Midbrain (tissue), 1 donor: ENCODE measurements around the gene TAF11L4.
"Not testable (repeated sequence)": the region's sequence is repeated elsewhere in the genome, so short reads cannot be mapped to it uniquely, and the experiment has no call there.

ENCODE experiments used
- DNase-seq: peaks from one replicate; lab custom pipeline; 2025; lab: John Stamatoyannopoulos, UW

The TAF11L4 gene

DNA sequence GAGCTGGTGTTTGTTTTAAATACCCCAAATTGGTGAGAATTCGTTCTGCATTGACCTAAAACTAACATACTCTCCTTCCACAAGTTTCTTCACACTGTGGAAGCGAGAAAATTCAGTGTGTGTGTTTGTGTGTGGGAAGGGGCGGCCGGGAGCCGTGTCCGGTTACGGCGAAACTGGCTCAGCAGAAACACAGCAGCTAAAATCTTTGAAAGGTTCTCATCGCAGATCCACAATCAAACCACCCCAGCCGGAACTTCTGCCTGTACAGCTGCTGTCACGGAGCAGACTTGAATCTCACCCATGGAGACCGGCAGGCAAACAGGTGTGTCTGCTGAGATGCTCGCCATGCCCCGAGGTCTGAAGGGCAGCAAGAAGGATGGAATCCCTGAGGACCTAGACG, at the start of gene TAF11L4:
TSS of gene TAF11L4 (plus strand) at position 301 of the 400 bp plus-strand sequence.
- not testable (repeated sequence) for DNase-seq

DNA sequence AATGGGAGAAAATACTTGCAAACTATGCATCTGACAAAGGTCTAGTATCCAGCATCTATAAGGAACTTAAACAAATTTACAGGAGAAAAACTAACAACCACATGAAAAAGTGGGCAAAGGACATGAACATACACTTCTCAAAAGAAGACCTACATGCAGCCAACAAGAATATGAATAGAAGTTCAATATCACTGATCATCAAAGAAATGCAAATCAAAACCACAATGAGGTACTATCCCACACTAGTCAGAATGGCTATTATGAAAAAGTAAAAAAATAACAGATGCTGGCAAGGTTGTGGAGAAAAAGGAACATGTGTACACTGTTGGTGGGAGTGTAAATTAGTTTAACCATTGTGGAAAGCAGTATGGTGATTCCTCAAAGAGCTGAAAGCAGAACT, 46.5 kb upstream of the TAF11L4 start:
- not testable (repeated sequence) for DNase-seq

DNA sequence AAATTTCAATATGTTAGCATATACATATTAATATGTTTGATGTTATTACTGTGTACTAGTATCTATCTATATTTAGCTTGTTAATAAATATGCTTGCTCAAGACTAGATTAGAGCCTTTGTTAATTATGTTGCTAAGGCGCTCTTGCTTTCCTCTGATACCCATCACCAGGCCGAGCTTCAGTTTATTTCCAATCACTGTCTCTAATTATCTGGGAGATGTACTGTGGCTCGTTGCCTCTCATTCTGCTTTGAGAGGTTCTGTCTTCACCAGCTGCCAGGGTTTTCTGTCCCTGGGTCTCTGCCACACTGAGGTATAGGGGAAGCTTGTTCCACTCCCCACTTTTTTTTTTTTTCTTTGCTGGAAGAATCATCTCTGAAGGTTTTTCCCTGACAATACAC, 44.6 kb upstream of the TAF11L4 start:
- no peak for DNase-seq

DNA sequence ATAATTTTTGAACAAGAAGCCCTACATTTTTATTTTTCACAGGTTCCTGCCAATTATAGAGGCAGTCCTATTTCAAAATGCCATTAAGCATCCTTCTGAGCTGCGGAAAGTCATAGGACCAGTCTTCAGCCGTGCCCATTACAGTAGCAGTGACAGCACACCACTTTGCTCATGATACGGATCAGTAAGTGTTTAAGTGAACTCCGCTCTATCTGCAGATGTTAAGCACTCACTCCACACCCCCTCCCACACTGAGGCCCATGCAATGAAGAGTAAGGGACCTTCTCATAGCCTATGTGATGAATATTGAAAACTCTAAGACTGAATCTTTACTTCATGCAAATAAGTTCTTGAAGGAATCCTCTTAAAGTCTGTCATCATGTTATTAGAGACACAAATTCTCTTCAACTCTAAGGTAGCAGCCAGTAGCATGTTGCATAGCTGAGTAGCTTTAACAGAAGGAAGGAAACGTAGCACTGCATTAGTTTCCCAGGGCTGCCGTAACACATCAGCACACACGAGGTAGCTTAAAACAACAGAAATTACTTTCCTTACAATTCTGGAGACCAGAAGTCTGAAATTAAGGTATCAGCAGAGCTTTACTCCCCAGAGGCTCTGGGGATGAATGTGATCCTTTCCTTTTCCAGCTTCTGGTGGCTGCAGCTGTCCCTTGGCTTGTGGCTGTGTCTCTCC, 43.9 kb upstream of the TAF11L4 start:
- DNase-seq: no peak

DNA sequence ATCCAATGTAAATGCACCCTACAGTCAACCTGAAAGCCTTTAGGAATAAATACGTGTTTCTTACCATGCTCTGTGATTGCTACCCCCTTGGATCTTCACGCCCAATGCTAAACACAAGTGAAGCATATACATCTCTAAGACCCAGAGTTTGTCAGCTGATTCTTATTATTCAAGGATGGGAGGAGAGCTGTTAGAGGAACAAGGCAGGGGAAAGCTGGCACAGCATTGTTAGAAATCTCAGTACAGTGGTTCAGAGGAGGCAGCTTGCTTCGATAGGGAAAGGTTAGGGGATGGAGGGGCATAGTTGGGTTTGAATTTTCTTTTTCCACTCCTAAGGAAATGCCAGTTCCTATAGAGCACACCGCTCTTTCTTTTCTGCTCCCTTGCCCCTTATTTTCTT, 40.2 kb upstream of the TAF11L4 start:
- no peak for DNase-seq

DNA sequence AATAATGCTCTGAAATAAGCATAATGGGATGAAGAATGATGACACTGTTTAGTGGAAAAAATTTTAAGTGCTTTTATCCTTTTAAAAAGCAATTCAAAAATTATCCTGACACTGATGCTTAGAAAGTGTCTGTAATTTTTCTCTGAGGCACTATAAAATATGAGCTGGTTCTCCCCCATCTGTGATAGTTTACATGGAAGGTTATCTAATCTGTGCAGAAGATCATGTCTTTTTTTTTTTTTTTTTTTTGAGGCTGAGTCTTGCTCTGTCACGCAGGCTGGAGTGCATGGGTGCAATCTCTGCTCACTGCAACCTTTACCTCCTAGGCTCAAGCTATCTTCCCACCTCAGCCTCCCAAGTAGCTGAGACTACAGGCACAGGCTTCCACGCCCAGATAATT, 38.8 kb upstream of the TAF11L4 start:
- no peak for DNase-seq

DNA sequence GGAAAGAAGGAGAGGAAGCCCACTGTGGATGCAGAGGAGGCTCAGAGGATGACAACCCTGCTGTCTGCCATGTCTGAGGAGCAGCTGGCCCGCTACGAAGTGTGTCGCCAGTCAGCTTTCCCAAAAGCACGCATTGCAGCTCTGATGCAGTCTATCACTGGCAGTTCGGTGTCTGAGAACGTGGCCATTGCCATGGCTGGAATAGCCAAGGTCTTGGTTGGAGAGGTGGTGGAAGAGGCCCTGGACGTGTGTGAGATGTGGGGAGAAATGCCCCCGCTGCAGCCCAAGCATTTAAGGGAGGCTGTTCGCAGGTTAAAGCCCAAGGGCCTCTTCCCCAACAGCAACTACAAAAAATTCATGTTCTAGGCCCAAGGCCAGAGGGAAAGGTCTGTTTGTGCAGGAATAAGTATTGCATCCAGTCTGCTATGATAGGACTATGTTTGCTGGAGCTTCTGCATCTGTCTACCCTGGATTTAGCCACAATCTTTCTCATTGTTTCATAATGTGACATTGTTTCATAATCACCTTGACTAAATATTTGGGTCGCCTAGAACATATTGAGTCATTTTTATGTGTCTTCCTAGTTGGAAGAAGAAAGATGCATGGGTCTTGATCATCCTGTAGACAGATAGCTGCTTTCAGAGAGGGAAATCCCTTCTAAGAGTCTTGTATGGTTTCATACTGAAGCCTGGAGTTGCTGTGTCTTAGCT, 35.0 kb upstream of the TAF11L4 start:
- not testable (repeated sequence) for DNase-seq

DNA sequence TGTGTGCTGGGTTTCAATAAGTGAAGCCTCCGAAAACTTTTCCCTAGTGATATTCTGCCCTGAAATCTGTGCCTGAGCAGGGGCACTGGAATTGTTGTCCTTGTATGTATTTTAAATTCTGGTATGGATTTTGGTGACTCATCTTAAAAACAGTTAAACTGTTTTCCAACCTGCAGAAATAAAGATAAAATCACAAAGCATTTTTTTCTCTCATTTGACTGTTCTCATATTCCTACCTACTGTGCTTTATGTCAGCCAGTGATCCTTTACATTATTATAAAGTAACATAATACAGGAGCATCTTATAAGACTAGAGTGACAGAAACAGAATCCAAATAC, 34.5 kb upstream of the TAF11L4 start:
- DNase-seq: no peak

DNA sequence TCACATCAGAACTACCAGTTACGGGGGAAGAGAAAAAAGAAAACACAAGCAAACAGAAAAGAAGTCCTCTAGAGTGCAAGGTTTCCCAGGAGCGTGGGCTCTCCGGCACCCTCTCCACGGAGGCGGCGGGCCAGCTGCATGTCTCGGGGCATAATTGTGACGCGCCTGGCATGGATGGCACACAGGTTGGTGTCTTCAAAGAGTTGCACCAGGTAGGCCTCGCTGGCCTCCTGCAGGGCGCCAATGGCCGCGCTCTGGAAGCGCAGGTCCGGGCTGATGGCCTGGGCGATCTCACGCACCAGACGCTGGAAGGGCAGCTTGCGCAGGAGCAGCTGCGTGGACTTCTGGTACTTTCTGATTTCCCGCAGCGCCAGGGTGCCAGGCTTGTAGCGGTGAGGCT, 30.3 kb upstream of the TAF11L4 start:
- DNase-seq: not testable (repeated sequence)

DNA sequence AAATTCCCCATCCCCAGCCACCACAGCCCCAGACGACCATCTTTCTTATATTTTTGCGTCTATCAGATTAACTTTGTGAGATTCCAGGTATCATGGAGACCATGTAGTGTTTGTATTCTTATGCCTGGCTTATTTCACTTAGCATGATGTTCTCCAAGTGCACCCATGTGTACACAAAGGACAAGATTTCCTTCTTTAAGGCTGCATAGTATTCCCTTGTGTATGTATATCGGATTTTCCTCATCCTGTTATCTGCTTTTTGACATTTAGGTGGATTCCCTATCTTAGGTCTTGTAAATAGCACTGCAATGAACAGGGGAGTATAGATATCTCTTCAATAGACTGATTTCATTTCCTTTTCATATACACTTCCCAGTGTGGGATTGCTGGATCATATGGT, 28.8 kb upstream of the TAF11L4 start:
- DNase-seq: no peak

DNA sequence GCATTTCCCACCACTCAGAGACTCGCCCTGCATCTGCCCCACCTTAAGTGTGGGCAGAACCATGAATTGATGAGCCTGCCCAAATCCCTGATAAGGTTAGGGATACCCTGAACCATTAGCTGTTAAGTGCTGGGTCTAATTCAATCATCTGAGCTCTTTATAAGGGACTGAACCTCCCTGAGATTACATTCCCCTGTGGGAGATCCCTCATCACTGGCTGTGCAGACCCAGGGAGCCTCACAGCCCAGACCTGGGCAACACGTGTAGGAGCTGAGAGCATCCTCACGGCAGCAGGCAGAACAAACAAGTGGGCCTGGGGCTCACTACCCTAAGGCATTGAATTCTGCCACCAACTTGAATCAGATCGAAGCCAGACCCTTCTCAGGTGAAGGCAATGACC, 24.2 kb upstream of the TAF11L4 start:
- no peak for DNase-seq

DNA sequence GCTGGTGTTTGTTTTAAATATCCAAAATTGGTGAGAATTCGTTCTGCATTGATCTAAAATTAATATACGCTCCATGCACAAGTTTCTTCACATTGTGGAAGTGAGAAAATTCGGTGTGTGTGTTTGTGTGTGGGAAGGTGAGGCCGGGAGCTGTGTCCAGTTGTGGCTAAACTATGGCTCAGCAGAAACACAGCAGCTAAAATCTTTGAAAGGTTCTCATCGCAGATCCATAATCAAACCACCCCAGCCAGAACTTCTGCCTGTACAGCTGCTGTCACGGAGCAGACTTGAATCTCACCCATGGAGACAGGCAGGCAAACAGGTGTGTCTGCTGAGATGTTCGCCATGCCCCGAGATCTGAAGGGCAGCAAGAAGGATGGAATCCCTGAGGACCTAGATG, 23.7 kb upstream of the TAF11L4 start, which contains the start of gene TAF11L2:
TSS of gene TAF11L2 (plus strand) at position 301 of the 400 bp plus-strand sequence.
- not testable (repeated sequence) for DNase-seq

DNA sequence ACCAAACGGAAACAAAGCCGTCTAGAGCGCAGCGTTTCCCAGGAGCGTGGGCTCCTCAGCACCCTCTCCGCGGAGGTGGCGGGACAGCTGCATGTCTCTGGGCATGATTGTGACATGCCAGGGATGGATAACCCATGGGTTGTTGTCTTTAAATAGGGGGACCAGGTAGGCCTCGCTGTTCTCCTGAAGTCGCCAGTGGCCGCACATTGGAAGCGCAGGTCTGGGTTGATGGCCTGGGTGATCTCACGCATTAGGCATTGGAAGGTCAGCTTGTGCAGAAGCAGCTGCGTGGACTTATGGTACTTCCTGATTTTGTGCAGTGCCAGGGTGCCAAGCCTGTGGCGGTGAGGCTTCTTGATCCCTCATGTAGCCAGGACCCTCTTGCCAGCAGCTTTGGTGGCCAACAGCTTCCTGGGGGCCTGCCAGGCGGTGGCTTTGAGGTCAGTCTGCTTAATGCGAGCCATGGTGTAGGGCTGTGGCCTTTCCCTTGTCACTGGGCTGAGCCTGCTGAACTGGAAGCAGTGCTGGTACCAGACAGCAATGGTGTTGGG, 9.8 kb upstream of the TAF11L4 start:
- DNase-seq: no peak

DNA sequence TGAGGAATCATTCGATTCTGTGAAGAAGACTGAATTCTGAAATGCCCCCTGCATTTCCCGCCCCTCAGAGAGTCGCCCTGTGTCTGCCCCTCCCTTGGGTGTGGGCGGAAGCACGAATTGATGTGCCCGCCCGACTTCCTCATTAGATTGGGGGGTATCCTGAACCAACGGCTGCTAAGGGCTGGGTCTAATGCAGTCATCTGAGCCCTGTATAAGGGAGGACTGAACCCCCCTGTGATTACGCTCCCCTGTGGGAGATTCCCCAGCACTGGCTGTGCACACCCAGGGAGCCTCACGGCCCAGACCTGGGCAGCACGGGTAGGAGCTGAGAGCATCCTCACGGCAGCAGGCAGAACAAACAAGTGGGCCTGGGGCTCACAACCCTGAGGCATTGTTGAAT, 4.1 kb upstream of the TAF11L4 start:
- not testable (repeated sequence) for DNase-seq

DNA sequence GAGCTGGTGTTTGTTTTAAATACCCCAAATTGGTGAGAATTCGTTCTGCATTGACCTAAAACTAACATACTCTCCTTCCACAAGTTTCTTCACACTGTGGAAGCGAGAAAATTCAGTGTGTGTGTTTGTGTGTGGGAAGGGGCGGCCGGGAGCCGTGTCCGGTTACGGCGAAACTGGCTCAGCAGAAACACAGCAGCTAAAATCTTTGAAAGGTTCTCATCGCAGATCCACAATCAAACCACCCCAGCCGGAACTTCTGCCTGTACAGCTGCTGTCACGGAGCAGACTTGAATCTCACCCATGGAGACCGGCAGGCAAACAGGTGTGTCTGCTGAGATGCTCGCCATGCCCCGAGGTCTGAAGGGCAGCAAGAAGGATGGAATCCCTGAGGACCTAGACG, 3.5 kb upstream of the TAF11L4 start, which contains the start of gene TAF11L3:
TSS of gene TAF11L3 (plus strand) at position 301 of the 400 bp plus-strand sequence.
- DNase-seq: not testable (repeated sequence)

DNA sequence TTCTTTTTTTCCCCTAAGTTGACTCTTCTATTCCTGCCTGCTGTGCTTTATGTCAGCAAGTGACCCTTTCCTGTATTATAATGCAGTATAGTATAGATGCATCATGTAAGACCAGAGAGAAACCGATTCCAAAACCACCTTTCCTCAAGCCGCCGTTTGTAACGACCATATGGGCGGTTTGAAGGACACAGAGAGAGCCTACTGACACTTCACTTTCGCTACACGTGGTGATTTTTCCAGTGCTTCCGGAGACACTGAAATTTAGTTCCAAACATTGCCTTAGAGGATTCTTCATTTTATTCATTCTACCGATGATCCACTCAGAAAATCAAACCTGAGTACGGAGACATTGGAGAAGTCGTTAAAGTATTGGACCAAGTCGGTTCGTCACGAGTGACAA, 2.1 kb upstream of the TAF11L4 start:
- not testable (repeated sequence) for DNase-seq

DNA sequence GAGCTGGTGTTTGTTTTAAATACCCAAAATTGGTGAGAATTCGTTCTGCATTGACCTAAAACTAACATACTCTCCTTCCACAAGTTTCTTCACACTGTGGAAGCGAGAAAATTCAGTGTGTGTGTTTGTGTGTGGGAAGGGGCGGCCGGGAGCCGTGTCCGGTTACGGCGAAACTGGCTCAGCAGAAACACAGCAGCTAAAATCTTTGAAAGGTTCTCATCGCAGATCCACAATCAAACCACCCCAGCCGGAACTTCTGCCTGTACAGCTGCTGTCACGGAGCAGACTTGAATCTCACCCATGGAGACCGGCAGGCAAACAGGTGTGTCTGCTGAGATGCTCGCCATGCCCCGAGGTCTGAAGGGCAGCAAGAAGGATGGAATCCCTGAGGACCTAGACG, 3.3 kb downstream of the TAF11L4 start, which contains the start of gene TAF11L5:
TSS of gene TAF11L5 (plus strand) at position 301 of the 400 bp plus-strand sequence.
- not testable (repeated sequence) for DNase-seq

DNA sequence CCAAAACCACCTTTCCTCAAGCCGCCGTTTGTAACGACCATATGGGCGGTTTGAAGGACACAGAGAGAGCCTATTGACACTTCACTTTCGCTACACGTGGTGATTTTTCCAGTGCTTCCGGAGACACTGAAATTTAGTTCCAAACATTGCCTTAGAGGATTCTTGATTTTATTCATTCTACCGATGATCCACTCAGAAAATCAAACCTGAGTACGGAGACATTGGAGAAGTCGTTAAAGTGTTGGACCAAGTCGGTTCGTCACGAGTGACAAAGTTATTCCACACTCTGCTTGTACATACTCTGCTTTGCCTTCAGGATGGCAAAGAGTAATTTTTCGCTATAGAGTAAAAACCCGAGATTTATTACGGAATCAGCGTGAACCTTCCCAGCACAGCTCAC, 4.9 kb downstream of the TAF11L4 start:
- not testable (repeated sequence) for DNase-seq

DNA sequence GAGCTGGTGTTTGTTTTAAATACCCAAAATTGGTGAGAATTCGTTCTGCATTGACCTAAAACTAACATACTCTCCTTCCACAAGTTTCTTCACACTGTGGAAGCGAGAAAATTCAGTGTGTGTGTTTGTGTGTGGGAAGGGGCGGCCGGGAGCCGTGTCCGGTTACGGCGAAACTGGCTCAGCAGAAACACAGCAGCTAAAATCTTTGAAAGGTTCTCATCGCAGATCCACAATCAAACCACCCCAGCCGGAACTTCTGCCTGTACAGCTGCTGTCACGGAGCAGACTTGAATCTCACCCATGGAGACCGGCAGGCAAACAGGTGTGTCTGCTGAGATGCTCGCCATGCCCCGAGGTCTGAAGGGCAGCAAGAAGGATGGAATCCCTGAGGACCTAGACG, 6.8 kb downstream of the TAF11L4 start, which contains the start of gene TAF11L6:
TSS of gene TAF11L6 (plus strand) at position 301 of the 400 bp plus-strand sequence.
- not testable (repeated sequence) for DNase-seq
